ENCODE measurements around the gene TMEM120A. TPM values are rescaled to one million over a fixed set of nuclear protein-coding genes. Genes with fewer than 3 reads are reported as not detected.

Gene TMEM120A
- total and polyA plus RNA-seq, 5 donors = 67.7 to 111 (median 84.1) TPM

GRCh38 chr7:75968012-75968411, 26.4 kb downstream of the TMEM120A start:
- Histone ChIP-seq H3K27ac (ENCODE audit: low read length) (peak overlapping the region; percentile 56), H3K4me1 (ENCODE audit: control insufficient read depth, insufficient read depth, low read length) (peaks cover 19% of the 10 kb centered on the region), H3K27me3 (ENCODE audit: control insufficient read depth, insufficient read depth) (no peaks in the 10 kb centered on the region), H3K9me3 (ENCODE audit: control insufficient read depth, low read length) (no peaks in the 10 kb centered on the region), H3K4me3 (ENCODE audit: low read length) (no peak overlapping the region)
- peak in 1 of 3 donors; percentile 56 for DNase-seq
- 57% methylated on average over 10 of the region's 10 CpGs for WGBS
- intact Hi-C loops (cut with DNase I) = loop anchor here in 1 of 4 donors (10.0 kb wide), 1 partner anchor 53 kb away; the partner anchor contains the start of gene POR
- ATAC-seq = no peak

DNA sequence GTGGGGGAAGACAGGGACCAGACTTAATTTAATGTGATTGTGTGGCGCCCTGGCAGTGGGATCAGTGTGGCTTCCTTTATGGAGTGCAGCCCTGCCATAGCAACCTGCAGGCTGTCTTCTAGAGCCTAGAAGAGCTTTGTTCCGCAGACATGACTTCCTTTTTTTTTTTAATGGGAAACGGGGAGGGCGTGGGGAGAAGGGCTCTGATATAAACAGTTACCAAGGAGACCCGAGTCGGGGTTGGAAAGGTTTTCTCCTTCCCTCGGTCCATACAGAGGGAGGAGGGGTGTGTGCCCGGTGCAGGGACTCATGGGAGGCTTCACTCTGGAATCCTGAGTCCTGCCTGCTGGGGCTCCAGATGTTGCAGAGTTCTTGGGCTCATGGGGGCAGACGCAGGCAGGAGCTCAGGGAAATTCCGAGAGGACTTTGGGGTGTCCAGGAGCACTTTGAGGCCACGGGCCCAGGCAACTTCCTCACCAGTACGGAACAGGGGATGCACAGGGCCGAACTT, 26.9 kb downstream of the TMEM120A start:
- no peaks in the 10 kb centered on the region for H3K27me3 ChIP-seq (ENCODE audit: control insufficient read depth, insufficient read depth)
- WGBS = 29% methylated on average over 13 of the region's 13 CpGs
- H3K27ac ChIP-seq (ENCODE audit: low read length) = peak overlapping the region; percentile 56
- no peak overlapping the region for H3K4me3 ChIP-seq (ENCODE audit: low read length)
- no peaks in the 10 kb centered on the region for H3K9me3 ChIP-seq (ENCODE audit: control insufficient read depth, low read length)
- ATAC-seq (peak; percentile 28 to 48), DNase-seq (peak; percentile 55 to 77 (median 61))
- peaks cover 19% of the 10 kb centered on the region for H3K4me1 ChIP-seq (ENCODE audit: control insufficient read depth, insufficient read depth, low read length)
- intact Hi-C loops (cut with DNase I) = loop anchor here in 1 of 4 donors (10.0 kb wide), 1 partner anchor 53 kb away; the partner anchor contains the start of gene POR

GRCh38 chr7:75967055-75967454, 27.3 kb downstream of the TMEM120A start:
- 87% methylated on average over 11 of the region's 11 CpGs for WGBS
- intact Hi-C loops (cut with DNase I) = loop anchor here in 1 of 4 donors (10.0 kb wide), 1 partner anchor 52 kb away; the partner anchor contains the start of gene POR
- Histone ChIP-seq H3K27ac (ENCODE audit: low read length) (peak overlapping the region; percentile 53), H3K4me1 (ENCODE audit: control insufficient read depth, insufficient read depth, low read length) (peaks cover 21% of the 10 kb centered on the region), H3K9me3 (ENCODE audit: control insufficient read depth, low read length) (no peaks in the 10 kb centered on the region), H3K4me3 (ENCODE audit: low read length) (no peak overlapping the region), H3K27me3 (ENCODE audit: control insufficient read depth, insufficient read depth) (no peaks in the 10 kb centered on the region)
- ATAC-seq (no peak), DNase-seq (peak in 1 of 3 donors; percentile 23)

GRCh38 chr7:75966190-75966961, 28.0 kb downstream of the TMEM120A start:
- peak overlapping the region; percentile 53 for H3K27ac ChIP-seq (ENCODE audit: low read length)
- H3K4me3 ChIP-seq (ENCODE audit: low read length) = no peak overlapping the region
- intact Hi-C loops (cut with DNase I) = loop anchor here in 1 of 4 donors (10.0 kb wide), 1 partner anchor 52 kb away; the partner anchor contains the start of gene POR
- no peaks in the 10 kb centered on the region for H3K9me3 ChIP-seq (ENCODE audit: control insufficient read depth, low read length)
- no peaks in the 10 kb centered on the region for H3K27me3 ChIP-seq (ENCODE audit: control insufficient read depth, insufficient read depth)
- peaks cover 16% of the 10 kb centered on the region for H3K4me1 ChIP-seq (ENCODE audit: control insufficient read depth, insufficient read depth, low read length)
- peak; percentile 75 to 80 for ATAC-seq
- 56% methylated on average over 26 of the region's 26 CpGs for WGBS
- DNase-seq = peak; percentile 83 to 88 (median 85)

DNA sequence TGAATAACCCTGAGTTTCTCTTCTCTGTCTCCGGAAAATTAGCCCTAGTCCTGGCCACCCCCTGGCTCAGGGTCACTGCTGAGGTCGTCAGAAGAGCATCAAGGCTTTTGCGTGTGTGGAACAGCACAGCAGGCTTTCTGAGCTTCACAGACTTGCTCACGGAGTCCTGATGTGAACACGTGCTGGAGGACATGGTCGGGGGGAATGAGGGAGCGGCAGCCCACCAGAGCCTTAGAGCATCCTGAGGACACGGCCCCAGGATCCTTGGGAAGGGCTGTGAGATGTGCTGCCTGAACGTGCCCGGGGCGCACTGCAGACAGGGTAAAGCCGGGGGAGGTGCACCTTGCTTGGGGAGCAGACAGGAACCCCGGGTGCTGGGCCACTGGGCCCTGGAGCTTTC, 28.8 kb downstream of the TMEM120A start:
- Histone ChIP-seq H3K4me3 (ENCODE audit: low read length) (no peak overlapping the region), H3K27ac (ENCODE audit: low read length) (peak overlapping the region; percentile 42), H3K4me1 (ENCODE audit: control insufficient read depth, insufficient read depth, low read length) (peaks cover 15% of the 10 kb centered on the region), H3K27me3 (ENCODE audit: control insufficient read depth, insufficient read depth) (no peaks in the 10 kb centered on the region), H3K9me3 (ENCODE audit: control insufficient read depth, low read length) (no peaks in the 10 kb centered on the region)
- 80% methylated on average over 13 of the region's 13 CpGs for WGBS
- intact Hi-C loops (cut with DNase I) = loop anchor here in 1 of 4 donors (10.0 kb wide), 1 partner anchor 51 kb away; the partner anchor contains the start of gene POR
- DNase-seq (peak in 1 of 3 donors; percentile 59), ATAC-seq (no peak)

DNA sequence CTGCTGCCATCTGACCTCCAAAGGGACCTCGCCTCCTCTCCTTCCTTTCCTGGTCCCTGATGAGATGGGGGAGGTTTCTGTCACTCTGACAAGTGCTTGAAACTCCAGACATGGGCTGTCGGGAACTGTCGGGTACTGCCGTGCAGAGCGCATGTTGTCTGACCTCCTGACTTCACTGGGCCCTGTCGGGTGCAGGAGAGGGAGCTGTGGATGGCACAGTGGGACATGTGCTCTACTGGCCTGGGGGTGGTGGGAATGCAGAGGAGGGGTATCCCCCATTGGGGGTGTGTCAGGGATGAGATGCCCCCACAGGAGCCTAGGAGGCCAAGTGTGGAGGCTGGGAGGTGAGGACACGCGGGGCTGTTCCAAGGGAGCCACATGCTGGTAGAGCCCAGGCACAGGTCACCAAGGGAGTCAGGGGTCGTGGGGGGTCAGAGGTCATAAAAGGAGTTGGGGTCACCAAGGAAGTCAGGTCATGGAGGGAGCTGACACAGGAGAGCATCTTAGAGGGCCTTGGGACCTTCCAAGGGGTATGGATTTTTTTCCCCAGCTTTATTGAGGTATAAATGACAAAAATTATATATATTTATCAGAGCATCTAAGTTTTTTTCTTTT, 30.9 kb downstream of the TMEM120A start:
- H3K4me1 ChIP-seq (ENCODE audit: control insufficient read depth, insufficient read depth, low read length) = peaks cover 12% of the 10 kb centered on the region
- no peaks in the 10 kb centered on the region for H3K27me3 ChIP-seq (ENCODE audit: control insufficient read depth, insufficient read depth)
- no peak overlapping the region for H3K4me3 ChIP-seq (ENCODE audit: low read length)
- intact Hi-C loops (cut with DNase I) = loop anchor here in 1 of 4 donors (10.0 kb wide), 1 partner anchor 49 kb away; the partner anchor contains the start of gene POR
- ATAC-seq (peak; percentile 6 to 9), DNase-seq (peak in 1 of 3 donors; percentile 48)
- 42% methylated on average over 9 of the region's 9 CpGs for WGBS
- no peaks in the 10 kb centered on the region for H3K9me3 ChIP-seq (ENCODE audit: control insufficient read depth, low read length)
- peak overlapping the region; percentile 13 for H3K27ac ChIP-seq (ENCODE audit: low read length)

GRCh38 chr7:75962607-75963380, 31.6 kb downstream of the TMEM120A start:
- peak overlapping the region; percentile 13 for H3K27ac ChIP-seq (ENCODE audit: low read length)
- no peaks in the 10 kb centered on the region for H3K9me3 ChIP-seq (ENCODE audit: control insufficient read depth, low read length)
- H3K4me3 ChIP-seq (ENCODE audit: low read length) = no peak overlapping the region
- ATAC-seq (peak; percentile 23 to 70), DNase-seq (peak; percentile 81 to 82 (median 82))
- H3K4me1 ChIP-seq (ENCODE audit: control insufficient read depth, insufficient read depth, low read length) = peaks cover 11% of the 10 kb centered on the region
- H3K27me3 ChIP-seq (ENCODE audit: control insufficient read depth, insufficient read depth) = no peaks in the 10 kb centered on the region
- 14% methylated on average over 18 of the region's 18 CpGs for WGBS
- intact Hi-C loops (cut with DNase I) = loop anchor here in 1 of 4 donors (10.0 kb wide), 1 partner anchor 48 kb away; the partner anchor contains the start of gene POR

DNA sequence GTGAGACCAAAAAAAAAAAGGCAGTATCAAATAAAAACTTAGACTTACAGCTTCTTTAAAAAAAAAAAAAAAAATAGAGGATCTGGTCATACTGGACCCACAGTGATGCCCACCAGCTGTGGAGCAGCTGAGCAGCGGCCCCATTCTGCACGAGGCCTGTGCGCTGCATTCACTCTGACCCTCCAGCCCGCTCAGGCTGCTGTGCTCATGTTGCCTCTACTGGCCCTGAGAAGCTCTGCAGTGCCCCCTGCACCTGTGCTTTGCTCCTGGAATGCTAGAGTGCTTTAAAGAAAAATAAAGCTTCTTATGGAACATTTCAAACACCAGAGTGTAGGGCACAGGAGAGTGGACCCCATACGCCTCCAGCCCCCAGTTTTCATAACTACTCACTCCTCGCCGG, 33.2 kb downstream of the TMEM120A start:
- ATAC-seq = no peak
- DNase-seq = peak in 1 of 3 donors; percentile 17
- intact Hi-C loops (cut with DNase I) = loop anchor here in 1 of 4 donors (10.0 kb wide), 1 partner anchor 46 kb away; the partner anchor contains the start of gene POR

DNA sequence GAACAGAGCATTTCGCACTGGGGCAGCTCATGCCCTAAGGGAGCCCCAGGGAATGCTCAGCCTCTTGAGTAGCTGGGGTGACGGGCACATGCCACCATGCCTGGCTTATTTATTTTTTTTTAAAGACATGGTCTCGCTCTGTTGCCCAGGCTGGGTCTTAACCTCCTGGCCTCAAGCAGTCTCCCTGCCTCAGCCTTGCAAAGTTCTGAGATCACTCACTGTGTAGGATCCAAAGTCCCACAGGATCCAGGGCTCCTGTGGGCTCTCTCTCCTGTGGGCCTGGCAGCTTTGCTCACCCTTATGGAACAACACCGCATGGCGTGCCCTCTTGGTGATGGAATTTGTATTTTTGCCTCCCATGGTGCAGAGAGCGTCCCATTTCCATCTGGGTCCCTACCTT, 34.0 kb downstream of the TMEM120A start:
- intact Hi-C loops (cut with DNase I) = loop anchor here in 1 of 4 donors (10.0 kb wide), 1 partner anchor 46 kb away; the partner anchor contains the start of gene POR
- Histone ChIP-seq H3K9me3 (ENCODE audit: control insufficient read depth, low read length) (no peaks in the 10 kb centered on the region), H3K4me3 (ENCODE audit: low read length) (no peak overlapping the region), H3K27ac (ENCODE audit: low read length) (no peak overlapping the region), H3K27me3 (ENCODE audit: control insufficient read depth, insufficient read depth) (no peaks in the 10 kb centered on the region), H3K4me1 (ENCODE audit: control insufficient read depth, insufficient read depth, low read length) (peaks cover 7% of the 10 kb centered on the region)
- DNase-seq = peak in 1 of 3 donors; percentile 10
- ATAC-seq = no peak
- WGBS = over 99% methylated on average over 6 of the region's 6 CpGs

More for the DNA sequence above, 33.2 kb downstream of the TMEM120A start:
- 89% methylated on average over 7 of the region's 7 CpGs for WGBS
- H3K4me1 ChIP-seq (ENCODE audit: control insufficient read depth, insufficient read depth, low read length) = peaks cover 7% of the 10 kb centered on the region
- H3K9me3 ChIP-seq (ENCODE audit: control insufficient read depth, low read length) = no peaks in the 10 kb centered on the region
- H3K27ac ChIP-seq (ENCODE audit: low read length) = no peak overlapping the region
- no peak overlapping the region for H3K4me3 ChIP-seq (ENCODE audit: low read length)
- H3K27me3 ChIP-seq (ENCODE audit: control insufficient read depth, insufficient read depth) = no peaks in the 10 kb centered on the region

Data from right cardiac atrium (tissue), 5 donors.